HG03108 (cell line): ENCODE measurements around the gene LEF1.

Experiments
- ATAC-seq: cut with Tn5 transposase; IDR thresholded peaks from one replicate; pipeline ENCODE4 v1.9.1; 2021; ENCODE audit warnings: moderate library complexity; ENCODE audit not compliant: unreplicated experiment

The LEF1 gene

GRCh38 chr4:108152980-108153379, 15.8 kb downstream of the LEF1 start:
- ATAC-seq: no peak

- ATAC-seq: no peak
These were observed 18.9 kb downstream of the LEF1 start for GRCh38 chr4:108149588-108150380.

- ATAC-seq: no peak
These were observed 20.4 kb downstream of the LEF1 start for GRCh38 chr4:108148316-108148715.

GRCh38 chr4:108146819-108147218, 21.9 kb downstream of the LEF1 start:
- ATAC-seq: no peak

GRCh38 chr4:108146336-108146735, 22.4 kb downstream of the LEF1 start:
- no peak for ATAC-seq

- no peak for ATAC-seq
These were observed 24.3 kb downstream of the LEF1 start for GRCh38 chr4:108144451-108144850.

- ATAC-seq: no peak
These were observed 25.2 kb downstream of the LEF1 start for GRCh38 chr4:108143515-108143914.

GRCh38 chr4:108142870-108143269, 25.9 kb downstream of the LEF1 start:
- ATAC-seq: no peak

GRCh38 chr4:108141213-108141950, 27.4 kb downstream of the LEF1 start:
- no peak for ATAC-seq

GRCh38 chr4:108140328-108140727, 28.4 kb downstream of the LEF1 start:
- ATAC-seq: no peak

GRCh38 chr4:108139089-108139488, 29.6 kb downstream of the LEF1 start:
- no peak for ATAC-seq

GRCh38 chr4:108135549-108136209, 33.1 kb downstream of the LEF1 start:
- ATAC-seq: no peak

- ATAC-seq: no peak
These were observed 37.8 kb downstream of the LEF1 start for GRCh38 chr4:108130955-108131354.

GRCh38 chr4:108129196-108129595, 39.5 kb downstream of the LEF1 start:
- ATAC-seq: no peak

- ATAC-seq: no peak
These were observed 41.9 kb downstream of the LEF1 start for GRCh38 chr4:108126806-108127205.

GRCh38 chr4:108120789-108121188, 47.9 kb downstream of the LEF1 start:
- ATAC-seq: no peak

GRCh38 chr4:108119199-108119800, 49.4 kb downstream of the LEF1 start:
- ATAC-seq: no peak

GRCh38 chr4:108118505-108118904, 50.2 kb downstream of the LEF1 start:
- ATAC-seq: peak; percentile 82

GRCh38 chr4:108117418-108118182, 51.1 kb downstream of the LEF1 start:
- ATAC-seq: no peak

GRCh38 chr4:108116423-108117168, 52.1 kb downstream of the LEF1 start:
- peak; percentile 32 for ATAC-seq
